ENCODE results near the gene OR10A4.

DNA sequence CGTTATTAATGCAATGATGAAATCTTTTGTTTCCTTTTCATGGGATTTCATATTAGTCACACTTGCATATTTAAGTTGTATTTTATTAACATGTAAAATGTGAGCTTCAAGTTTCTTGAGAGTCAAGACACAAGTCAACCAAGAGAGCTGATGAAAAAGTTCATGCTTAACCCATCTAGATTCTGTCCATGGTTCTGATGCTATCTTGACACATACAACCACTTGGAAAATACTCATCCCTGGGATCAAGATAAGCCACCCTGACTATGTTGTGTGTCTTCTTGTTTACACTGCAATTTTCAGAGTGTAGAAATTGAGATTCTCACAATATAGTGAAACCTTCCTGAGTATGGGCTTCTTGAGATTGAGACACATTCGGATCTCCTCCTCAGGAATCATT, 664 bp upstream of the OR10A4 start:
- TF ChIP-seq, protein P1, sequence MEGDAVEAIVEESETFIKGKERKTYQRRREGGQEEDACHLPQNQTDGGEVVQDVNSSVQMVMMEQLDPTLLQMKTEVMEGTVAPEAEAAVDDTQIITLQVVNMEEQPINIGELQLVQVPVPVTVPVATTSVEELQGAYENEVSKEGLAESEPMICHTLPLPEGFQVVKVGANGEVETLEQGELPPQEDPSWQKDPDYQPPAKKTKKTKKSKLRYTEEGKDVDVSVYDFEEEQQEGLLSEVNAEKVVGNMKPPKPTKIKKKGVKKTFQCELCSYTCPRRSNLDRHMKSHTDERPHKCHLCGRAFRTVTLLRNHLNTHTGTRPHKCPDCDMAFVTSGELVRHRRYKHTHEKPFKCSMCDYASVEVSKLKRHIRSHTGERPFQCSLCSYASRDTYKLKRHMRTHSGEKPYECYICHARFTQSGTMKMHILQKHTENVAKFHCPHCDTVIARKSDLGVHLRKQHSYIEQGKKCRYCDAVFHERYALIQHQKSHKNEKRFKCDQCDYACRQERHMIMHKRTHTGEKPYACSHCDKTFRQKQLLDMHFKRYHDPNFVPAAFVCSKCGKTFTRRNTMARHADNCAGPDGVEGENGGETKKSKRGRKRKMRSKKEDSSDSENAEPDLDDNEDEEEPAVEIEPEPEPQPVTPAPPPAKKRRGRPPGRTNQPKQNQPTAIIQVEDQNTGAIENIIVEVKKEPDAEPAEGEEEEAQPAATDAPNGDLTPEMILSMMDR (IDR thresholded peaks at IDR 0.05) = no peak
- TF ChIP-seq POLR2A (IDR thresholded peaks at IDR 0.05) = no peak
